GM18511 (cell line): Measurements from ENCODE around the gene OTOGL.

Source experiments
- ATAC-seq: cut with Tn5 transposase; IDR thresholded peaks from one replicate; pipeline ENCODE4 v1.9.1; 2021; ENCODE audit warnings: mild to moderate bottlenecking, moderate library complexity; ENCODE audit not compliant: unreplicated experiment

OTOGL gene

DNA sequence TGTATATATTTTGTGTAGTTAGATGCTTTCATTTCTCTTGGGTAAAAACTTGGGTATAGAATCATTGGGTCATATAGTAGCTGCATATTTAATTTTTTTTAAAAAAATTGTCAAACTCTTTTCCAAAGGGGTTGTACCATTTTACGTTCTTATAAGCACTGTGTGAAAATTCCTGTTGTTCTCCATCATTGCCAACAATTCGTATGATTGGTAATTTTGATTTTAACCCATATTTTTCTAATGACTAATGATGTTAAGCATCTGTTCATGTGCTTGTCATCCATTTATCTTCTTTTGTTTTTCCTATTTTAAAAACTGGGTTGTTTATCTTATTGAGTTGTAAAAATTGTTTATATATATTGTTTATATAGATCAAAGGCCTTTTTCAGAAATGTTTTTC lies 77.4 kb downstream of the OTOGL start:
- ATAC-seq: no peak

DNA sequence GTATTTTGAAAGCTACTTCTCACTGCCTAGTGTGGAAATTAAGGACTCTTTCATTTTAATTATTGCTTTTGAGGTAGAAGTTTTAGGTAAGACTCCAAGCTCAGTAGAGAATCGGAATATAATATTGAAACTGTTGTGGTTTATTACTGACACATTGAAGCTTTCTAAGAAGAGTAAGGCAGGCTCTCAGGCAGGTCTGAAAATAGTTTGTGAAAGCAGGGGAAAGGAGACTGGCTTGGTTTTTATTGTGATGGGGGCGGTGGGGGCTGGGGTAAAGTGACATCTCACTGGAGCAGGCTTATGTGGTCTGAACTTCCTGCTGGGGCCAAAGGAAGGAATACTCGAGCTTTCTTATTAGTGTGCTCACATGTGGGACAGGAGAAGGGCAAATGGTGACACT lies 79.5 kb downstream of the OTOGL start:
- ATAC-seq: peak; percentile 95

DNA sequence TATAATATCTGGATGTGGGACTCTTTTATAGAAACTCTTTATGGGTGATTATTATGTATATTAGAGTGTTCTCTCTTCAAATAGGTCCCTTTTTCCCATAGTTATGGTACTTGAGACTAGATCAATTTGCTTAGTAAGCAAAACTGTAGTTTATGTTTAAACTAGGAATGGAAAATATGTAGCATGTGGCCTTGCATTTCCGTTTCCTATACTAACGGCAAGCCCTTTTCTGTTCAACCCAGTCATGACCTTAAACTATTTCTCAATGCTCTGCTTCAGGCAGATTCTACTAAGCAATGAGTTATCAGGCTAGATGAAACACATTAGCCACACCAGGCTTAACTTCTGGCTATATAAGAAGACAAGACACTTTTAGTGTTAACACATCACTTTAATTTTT lies 84.6 kb downstream of the OTOGL start:
- no peak for ATAC-seq

DNA sequence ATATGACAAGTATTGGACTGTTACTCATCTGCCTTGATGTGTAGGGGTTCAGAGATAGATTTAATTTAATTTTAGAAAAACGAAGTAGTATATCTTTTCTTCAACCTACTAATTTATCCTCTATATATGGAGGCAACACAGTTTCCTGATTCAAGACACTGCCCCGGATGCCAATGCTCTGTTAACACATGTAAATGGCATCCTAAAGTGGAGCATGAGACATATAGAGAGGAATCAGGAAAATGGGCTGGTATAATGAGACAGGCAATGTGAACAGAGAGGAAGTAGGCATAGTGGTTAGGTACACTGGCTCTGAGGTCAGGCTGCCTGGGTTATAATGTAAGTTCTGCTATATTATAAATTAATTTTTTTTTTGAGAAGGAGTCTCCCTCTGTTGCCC lies 85.6 kb downstream of the OTOGL start:
- ATAC-seq: no peak

DNA sequence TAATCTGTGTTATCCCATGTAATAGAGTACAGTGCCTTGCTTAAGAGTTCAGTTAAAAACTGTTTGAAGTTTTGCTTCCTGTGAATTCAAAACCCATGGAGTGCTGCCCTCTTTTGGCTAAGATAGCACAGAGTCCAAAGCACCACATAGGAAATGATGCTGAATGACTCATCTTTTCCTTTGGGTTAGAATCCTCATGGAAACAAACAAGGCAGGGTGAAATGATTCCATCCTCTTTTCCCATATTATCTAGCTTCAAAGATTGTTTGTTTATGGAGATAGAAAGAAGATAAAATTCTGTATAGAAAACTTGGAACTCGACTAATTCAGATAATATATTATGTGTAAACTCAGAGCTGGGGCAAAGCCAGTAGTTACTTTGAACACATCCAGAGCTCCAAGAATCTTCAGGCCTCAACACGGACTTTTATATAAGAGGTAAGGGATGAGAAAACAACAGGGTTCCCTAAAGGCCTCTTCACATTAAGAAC lies 87.4 kb downstream of the OTOGL start:
- ATAC-seq: peak; percentile 40

DNA sequence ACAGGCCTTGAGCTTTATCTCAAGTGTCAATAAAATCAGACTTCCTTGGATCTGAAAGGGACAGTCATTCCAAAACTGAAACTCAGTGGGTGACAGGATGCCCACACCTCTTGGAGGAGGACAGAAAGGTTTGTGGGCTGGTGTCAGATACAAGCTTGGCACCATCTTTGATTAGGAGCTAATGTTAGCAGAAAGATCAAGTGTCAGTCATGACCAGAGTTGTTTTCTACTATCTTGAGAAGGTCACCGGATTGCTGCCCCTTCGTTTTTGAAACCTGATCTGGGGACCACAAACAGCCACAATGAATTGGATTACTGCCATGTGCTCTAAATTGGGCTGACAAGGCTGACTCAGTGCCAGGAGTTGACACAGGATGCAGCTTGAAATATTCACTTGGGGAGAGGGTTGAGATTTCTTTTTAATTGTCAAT lies 88.3 kb downstream of the OTOGL start:
- peak; percentile 82 for ATAC-seq

DNA sequence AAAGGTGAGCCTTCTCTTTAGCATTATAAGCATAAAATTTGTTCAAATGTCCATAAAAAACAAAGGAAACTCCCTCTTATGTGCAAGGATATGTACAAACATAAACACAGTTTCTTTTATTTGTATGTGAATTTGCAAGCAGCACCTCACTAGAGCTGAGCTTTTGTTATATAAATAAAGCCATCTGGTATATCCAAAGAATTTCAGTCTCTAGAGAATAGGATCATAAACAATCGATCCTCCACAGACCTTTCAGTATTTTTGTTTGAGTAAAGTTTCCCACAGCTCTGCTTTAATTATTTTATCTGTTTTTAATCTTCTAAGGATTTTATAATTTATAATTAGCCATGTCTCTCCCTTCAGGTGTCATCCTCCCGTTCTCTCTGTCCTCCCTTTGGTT lies 89.2 kb downstream of the OTOGL start:
- no peak for ATAC-seq

DNA sequence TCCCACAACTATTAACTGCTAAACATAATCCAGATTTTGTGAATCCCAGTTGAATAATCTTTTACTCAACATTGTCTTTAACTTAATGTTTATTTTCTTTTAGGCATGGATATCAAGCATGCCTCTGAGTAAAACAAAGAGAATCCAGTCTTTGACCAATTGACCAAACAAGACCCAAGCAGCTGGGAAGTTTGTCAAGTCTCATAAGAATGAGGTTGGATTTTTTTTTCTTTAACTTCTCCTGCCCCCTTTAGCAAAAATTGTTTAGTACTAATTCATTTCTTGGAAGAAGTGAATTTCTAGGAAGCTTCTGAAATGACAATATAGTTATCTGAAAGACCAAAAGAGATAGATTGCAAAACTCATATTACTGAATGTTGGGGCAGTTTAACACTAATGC lies 89.9 kb downstream of the OTOGL start:
- ATAC-seq: no peak

DNA sequence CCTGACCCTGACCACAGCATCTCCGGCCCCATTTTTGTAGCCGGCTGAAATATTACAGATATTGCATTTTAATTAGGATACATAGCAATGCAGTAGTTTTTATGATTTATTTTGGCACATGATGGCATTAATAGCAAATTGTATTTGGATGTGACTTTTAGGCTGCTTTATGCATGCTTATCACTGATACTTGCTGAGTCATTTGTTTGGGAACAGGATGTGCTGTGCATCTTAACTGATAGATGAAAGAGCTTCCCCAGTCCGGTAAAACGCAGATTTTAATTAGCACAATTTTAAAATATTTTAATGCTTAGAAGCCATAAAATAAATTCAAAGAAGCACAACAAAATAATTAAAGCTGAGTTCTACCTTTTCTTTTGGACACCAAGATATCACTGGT lies 90.7 kb downstream of the OTOGL start:
- no peak for ATAC-seq

DNA sequence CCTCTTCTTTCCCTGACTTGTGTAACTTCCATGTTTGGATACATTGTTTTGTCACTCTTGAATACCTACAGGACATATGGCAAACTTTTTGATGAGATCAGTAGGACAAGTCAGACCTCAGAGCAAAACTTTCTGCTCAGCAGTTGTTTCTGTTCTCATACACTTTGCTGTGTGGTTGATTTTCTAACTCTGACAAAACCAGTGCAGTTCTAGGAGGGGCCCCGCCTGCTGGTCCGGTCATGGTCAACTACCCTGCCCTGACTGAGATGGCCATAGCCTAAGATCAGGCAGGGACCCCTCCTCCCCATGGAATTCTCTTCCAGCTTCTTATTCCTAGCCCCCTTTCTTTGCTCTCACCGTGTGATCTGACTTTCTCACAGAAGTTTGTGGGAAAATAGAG lies 92.8 kb downstream of the OTOGL start:
- ATAC-seq: no peak

DNA sequence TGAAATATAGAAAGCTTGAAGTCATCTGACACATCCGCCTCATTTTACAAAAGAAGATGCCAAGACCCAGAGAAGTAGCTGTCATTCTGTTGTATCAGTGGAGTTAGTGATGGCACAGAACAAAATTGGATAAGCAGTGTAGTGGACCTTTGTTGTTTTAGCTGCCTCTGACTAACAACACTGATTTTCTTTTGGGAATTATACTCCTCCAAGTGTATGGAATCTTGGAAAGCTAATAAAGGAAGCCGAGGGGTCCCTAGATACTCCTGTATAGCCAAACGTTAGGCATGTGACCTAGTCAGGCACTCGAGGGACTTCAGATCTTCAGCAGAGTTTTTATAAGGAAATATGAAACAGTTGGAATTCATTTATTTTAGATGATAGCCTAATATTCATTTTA lies 94.5 kb downstream of the OTOGL start:
- no peak for ATAC-seq

DNA sequence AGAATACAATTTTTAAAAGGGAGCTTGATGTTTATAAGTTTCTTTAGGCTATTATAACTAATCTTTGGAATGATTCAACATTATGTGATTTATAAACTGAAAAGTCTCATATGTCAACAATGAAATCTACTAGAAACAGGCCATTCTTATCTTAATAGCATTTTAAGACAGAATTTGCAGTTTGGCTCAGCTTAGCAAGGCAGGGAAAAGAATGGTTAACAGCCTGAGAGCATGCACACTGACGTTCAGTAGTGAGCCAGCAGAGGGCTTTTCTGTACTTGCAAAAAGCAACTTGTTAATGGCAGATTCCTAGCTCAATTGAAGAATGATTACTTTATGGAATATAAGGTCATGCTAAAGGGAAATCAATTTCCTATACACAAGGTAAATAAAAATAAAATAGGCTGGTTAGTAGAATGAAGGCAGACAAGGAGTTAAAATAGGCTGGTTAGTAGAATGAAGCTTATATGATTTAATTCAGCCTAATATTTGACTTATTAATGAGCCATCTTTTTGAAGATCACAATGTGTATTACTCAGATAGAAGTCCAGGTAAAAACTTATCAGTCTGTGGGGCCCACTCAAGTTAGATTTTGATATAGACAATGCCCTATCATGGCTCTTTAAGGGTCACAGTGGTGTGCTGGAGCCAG lies 95.9 kb downstream of the OTOGL start:
- peak; percentile 60 for ATAC-seq

DNA sequence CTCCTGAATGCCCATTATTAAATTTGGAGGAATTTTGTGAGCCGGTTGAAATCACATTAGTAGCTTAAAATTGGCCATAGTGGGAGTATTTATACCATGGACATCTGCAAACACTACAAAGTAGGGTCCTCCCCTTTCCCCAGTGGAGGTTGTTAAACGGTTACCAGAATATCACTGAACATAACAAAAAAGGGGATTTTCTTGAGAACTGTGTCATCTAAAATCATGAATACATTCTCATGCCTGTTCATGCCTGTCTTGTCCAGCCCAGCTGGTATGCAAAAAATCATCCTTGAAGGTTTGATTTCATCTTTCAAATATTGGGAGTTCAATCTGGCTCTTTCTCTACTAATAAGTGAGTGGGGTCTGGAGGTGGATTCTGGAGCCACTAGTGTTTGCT lies 96.4 kb downstream of the OTOGL start:
- ATAC-seq: no peak

DNA sequence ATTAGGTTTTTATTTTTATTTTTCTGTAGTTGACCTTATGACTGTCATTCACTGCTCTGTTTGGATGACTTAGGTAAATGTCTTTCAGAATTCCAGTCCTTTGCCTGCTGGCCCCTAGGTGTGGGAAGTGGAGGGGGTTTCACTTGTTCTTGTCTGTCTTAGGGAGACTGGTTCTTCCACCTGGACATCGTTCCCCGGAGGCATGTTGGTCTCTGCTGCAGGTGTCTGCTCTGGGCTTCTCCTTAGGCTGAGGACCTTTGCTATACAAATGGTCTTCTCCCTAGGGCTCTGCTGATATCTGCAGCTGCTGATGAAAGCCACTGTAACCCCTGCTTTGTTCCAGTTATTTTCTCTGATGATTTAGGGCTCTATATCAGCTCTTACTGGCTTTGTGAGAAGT lies 97.1 kb downstream of the OTOGL start:
- no peak for ATAC-seq

DNA sequence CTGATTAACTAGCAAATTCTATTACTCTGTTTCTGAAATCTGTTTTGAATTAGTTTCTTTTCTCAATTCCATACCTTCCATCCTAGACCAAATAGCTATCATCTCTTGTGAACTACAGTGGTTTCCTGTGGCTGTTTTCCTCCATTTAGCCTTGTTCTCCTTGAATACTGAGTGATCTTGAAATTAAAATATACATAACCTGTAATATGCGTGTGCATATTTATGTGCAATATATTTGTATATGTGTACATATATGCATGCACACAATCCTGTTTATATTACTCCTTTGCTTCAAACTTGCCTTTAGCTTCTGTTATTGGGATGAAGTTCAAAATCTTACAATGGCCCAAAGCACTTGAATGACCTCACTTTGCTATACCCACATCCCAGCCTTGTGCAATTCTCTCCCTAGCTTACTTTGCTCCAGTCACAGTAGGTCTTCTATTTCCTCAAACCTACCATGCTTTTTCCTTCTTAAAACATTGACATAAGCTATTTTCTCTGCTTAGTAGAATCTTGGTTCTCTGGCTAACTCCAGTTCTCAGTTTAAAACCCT lies 99.5 kb downstream of the OTOGL start:
- ATAC-seq: no peak

DNA sequence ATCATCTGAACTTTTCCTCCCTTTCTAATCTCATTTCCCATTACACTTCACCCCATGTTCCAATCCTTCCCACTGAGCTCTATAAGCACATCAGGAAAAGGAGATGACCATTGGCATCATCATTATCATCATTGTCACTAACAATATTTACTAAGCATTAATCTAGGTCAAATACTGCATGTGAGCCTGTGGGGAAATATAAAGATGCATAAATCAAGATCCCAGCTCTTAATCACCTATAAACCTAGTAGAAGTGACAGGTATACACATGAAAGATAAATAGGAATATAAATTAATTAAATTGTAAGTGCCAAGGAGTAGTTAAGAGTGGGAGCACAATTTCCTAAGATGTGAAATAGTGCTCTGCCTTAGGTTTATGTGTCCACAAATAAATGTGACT lies 100.6 kb downstream of the OTOGL start:
- ATAC-seq: no peak

DNA sequence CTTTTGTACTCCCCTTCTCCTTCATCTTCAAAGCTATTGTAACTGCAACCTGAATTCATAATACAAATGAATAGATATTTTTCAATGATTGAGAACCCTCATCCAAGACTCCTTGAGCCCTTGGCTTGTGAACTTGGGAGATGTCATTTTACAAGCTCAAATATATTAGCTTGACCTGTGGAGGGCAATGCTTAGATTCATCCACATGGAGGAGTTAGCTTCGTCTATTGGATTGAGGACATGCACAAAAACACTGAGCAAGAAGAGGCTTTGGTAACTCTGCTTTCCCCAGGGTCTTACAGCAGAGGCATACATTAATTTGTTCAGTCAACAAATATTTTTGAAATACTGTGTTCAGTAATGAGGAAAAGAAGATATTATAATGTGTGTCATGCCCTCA lies 101.1 kb downstream of the OTOGL start:
- no peak for ATAC-seq

DNA sequence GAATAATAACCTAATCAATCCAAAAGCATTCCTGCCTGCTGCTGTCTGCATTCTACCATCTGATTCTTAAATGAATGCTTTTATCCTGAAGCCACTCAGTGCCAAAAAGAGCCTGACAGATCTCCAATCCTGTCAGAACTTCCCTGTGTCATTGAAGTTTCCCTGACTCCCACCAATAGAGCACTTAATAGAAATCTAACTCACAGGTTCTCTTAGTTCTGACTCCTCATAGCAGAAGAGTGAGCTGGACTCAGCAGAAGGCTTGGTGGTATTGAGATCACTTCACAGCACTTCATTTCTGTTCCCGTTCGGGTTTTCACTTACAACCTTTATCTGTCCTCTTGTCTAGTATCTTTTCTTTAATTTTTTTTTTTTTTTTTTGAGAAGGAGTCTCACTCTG lies 102.6 kb downstream of the OTOGL start:
- ATAC-seq: no peak

DNA sequence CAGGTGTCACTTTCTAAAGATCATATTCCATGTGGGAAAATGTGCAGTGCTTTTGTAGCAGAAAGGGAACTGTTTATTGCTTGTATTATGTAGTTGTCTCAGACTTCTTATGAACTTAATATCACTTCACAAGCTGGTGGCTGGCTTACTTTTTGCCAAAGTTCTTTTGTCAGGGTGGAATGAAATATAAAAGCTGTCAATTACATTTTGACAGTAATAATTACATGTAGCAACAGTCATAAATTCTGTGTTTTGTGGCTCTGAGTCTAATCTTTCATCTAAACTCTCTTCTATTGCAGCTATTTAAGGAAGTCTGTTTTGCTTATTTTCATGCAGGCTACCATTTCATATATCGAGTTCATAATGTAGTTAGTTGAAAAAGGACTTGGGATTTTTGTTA lies 106.6 kb downstream of the OTOGL start:
- no peak for ATAC-seq

DNA sequence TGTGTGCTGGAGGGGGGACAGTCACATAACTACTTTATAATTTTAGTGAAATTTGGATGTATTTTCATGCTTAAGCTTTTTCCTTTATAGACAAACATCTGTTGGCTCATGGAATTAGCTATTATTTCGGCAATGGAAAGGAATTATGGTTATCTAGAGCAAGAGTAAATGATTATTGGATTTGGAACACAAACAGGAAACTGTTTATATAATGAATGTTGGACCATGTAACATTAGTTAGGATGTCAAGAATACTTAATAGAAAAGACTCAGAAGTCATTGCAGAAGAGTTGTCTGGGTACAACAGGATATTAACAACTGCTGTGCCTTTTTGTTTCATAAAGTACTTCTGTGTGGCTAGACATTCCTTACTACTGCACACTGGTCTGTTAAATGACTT lies 108.7 kb downstream of the OTOGL start:
- ATAC-seq: no peak

DNA sequence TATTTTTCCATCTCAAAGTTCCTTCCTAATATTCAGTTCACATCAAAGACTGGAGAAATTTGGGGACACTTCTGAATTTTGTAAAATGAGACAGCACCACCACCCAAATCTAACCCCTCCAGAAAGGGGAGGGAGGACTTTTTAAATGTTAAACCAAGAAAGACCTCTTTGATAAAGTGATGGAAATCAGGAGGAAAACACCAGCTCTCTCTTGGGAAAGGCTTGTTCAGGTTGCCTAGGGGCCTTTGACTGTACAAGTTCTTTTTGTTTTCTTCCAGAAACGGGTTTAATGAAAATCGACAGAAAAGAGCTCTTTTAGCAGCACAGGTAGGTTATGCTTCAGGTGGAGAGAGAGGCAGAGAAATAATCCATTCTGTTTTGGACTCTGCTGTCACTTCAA lies 112.3 kb downstream of the OTOGL start:
- no peak for ATAC-seq

DNA sequence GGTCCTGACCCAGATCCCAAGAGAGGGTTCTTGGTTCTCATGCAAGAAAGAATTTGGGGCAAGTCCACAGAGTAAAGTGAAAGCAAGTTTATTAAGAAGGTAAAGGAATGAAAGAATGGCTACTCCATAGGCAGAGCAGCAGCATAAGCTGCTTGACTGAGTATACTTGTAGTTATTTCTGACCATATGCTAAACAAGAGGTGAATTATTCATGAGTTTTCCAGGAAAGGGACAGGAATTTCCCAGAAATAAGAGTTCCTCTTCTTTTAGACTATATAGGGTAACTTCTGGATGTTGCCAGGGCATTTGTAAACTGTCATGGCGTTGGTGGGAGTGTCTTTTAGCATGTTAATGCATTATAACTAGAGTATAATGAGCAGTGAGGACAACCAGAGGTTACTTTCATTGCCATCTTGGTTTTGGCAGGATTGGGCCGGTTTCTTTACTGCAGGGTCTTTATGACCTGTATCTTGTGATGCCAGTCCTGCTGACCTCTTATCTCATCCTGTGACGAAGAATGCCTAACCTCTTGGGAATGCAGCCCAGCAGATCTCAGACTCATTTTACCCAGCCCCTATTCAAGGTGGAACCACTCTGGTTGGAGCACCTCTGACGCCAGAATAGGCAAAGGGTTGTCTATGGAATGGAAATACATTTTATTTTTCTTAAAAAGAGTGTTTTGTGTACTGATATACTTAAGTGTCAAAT lies 113.8 kb downstream of the OTOGL start:
- no peak for ATAC-seq
